DLD1 (cell line): ENCODE results near the gene IL2RG.

ENCODE experiments used
- in situ Hi-C: cut with HindIII; loops from 2 replicates; pipeline ENCODE4 v1.10.0; 2017; ENCODE audit warnings: low sequenced_read_pairs

The IL2RG gene

GRCh38 chrX:71081330-71082123 is 29.9 kb downstream of the IL2RG start:
- in situ Hi-C loops, result no loop called here

- in situ Hi-C loops, result no loop called here
Observed at GRCh38 chrX:71070531-71070930, 40.8 kb downstream of the IL2RG start.

- in situ Hi-C loops, result no loop called here
Observed at GRCh38 chrX:71068044-71068918, 43.1 kb downstream of the IL2RG start, which contains the start of gene SNX12. TSS of gene SNX12 (minus strand) at chrX:71068334. CDS start at chrX:71068306, 28 bp downstream.

GRCh38 chrX:71067712-71068043 is 43.7 kb downstream of the IL2RG start:
- in situ Hi-C loops, result no loop called here

GRCh38 chrX:71067089-71067488 is 44.3 kb downstream of the IL2RG start:
- in situ Hi-C loops, result no loop called here

GRCh38 chrX:71060127-71060526 is 51.2 kb downstream of the IL2RG start:
- in situ Hi-C loops, result no loop called here

- in situ Hi-C loops, result no loop called here
Observed at GRCh38 chrX:71057848-71058530, 53.4 kb downstream of the IL2RG start.
